ENCODE results near the gene CLTA. TPM values are rescaled to one million over a fixed set of nuclear protein-coding genes. Genes with fewer than 3 reads are reported as not detected.

CLTA gene
- polyA plus RNA-seq (2013, experiment 1 of 2), result 250 TPM
- polyA plus RNA-seq (2013, experiment 2 of 2), result 248 TPM

GRCh38 chr9:36190388-36191289 is at the start of gene CLTA:
CLTA (plus strand) TSS chr9:36190921; CDS start chr9:36191057, 136 bp downstream.
- no peak within 1 kb of the TSS for H2BK120ac ChIP-seq (ENCODE audit: low read depth, low read length)
- H3K23ac ChIP-seq (ENCODE audit: low read length), result peak within 1 kb of the TSS; percentile 53
- peak; percentile 100 for DNase-seq
- H4K8ac ChIP-seq (ENCODE audit: low read depth, low read length), result peak within 1 kb of the TSS; percentile 82
- peak within 1 kb of the TSS; percentile 95 for H3K4ac ChIP-seq (ENCODE audit: low read depth, low read length)
- H3K27ac ChIP-seq (ENCODE audit: low read depth, low read length), result peak within 1 kb of the TSS; percentile 85
- H3K36me3 ChIP-seq (ENCODE audit: control insufficient read depth, insufficient read depth, low read length), result peaks cover 2% of the 10 kb centered on the region
- peaks cover 40% of the 10 kb centered on the region for H3K79me2 ChIP-seq (ENCODE audit: control insufficient read depth, insufficient read depth, low read length)
- peak within 1 kb of the TSS; percentile 90 for H3K56ac ChIP-seq (ENCODE audit: low read length)
- peak within 1 kb of the TSS; percentile 90 for H3K9ac ChIP-seq (ENCODE audit: low read length)
- H2AK5ac ChIP-seq (ENCODE audit: low read length), result no peak within 1 kb of the TSS
- no peaks in the 10 kb centered on the region for H3K27me3 ChIP-seq (ENCODE audit: insufficient read depth, low read length, poor library complexity)
- H3K4me2 ChIP-seq (ENCODE audit: low read length), result peak within 1 kb of the TSS; percentile 39
- peaks cover 21% of the 10 kb centered on the region for H3K4me1 ChIP-seq (ENCODE audit: control insufficient read depth, low read depth, low read length)
- no peak within 1 kb of the TSS for H4K5ac ChIP-seq (ENCODE audit: low read length)
- WGBS (ENCODE audit: extremely low coverage, insufficient coverage, low lambda C conversion rate), result no CpG with 5 or more reads among the region's 68 CpGs
- peak within 1 kb of the TSS; percentile 91 for H3K4me3 ChIP-seq (ENCODE audit: low read length)
- H3K18ac ChIP-seq (ENCODE audit: low read length), result peak within 1 kb of the TSS; percentile 94
- peak within 1 kb of the TSS; percentile 86 for H2BK15ac ChIP-seq (replicated peaks; ENCODE audit: low read depth)
- peak within 1 kb of the TSS; percentile 53 for H2BK5ac ChIP-seq (ENCODE audit: low read length)
- peaks cover 11% of the 10 kb centered on the region for H3K79me1 ChIP-seq (ENCODE audit: low read length)

GRCh38 chr9:36141288-36141687 is 49.4 kb upstream of the CLTA start:
- H3K79me1 ChIP-seq (ENCODE audit: low read length), result peaks cover 7% of the 10 kb centered on the region
- no peak overlapping the region for H4K5ac ChIP-seq (ENCODE audit: low read length)
- H3K9ac ChIP-seq (ENCODE audit: low read length), result no peak overlapping the region
- no peak overlapping the region for H2BK5ac ChIP-seq (ENCODE audit: low read length)
- H3K56ac ChIP-seq (ENCODE audit: low read length), result no peak overlapping the region
- no peak overlapping the region for H3K4me3 ChIP-seq (ENCODE audit: low read length)
- H3K4me1 ChIP-seq (ENCODE audit: control insufficient read depth, low read depth, low read length), result peaks cover 5% of the 10 kb centered on the region
- H3K4ac ChIP-seq (ENCODE audit: low read depth, low read length), result no peak overlapping the region
- H3K4me2 ChIP-seq (ENCODE audit: low read length), result no peak overlapping the region
- no CpG with 5 or more reads among the region's 4 CpGs for WGBS (ENCODE audit: extremely low coverage, insufficient coverage, low lambda C conversion rate)
- no peak overlapping the region for H2BK15ac ChIP-seq (replicated peaks; ENCODE audit: low read depth)
- H4K8ac ChIP-seq (ENCODE audit: low read depth, low read length), result no peak overlapping the region
- H3K18ac ChIP-seq (ENCODE audit: low read length), result no peak overlapping the region
- H3K27ac ChIP-seq (ENCODE audit: low read depth, low read length), result no peak overlapping the region
- peak; percentile 69 for DNase-seq
- peaks cover 3% of the 10 kb centered on the region for H3K27me3 ChIP-seq (ENCODE audit: insufficient read depth, low read length, poor library complexity)
- no peak overlapping the region for H3K23ac ChIP-seq (ENCODE audit: low read length)
- no peaks in the 10 kb centered on the region for H3K36me3 ChIP-seq (ENCODE audit: control insufficient read depth, insufficient read depth, low read length)
- H2BK120ac ChIP-seq (ENCODE audit: low read depth, low read length), result no peak overlapping the region
- H2AK5ac ChIP-seq (ENCODE audit: low read length), result no peak overlapping the region
- H3K79me2 ChIP-seq (ENCODE audit: control insufficient read depth, insufficient read depth, low read length), result peaks cover 3% of the 10 kb centered on the region

DNA sequence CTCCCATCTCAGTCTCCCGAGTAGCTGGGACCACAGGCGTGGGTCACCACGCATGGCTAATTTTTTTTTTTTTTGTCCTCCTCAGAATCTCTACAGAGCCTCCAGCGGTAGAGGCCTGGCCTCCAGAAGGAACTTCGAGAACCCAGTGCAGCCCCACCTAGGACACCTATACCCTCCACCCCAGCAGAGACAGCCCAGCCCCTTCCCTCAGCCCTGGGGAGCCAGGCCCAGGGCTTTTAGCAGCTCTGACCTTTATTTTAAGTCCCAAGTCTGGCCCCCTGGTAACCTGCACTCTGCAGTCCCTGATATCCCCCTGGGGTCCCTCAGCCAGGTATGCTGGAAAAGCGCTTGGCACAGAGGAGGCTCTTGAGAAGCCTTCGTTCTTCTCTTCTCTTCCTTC is 49.0 kb upstream of the CLTA start:
- H3K18ac ChIP-seq (ENCODE audit: low read length), result no peak overlapping the region
- no peak overlapping the region for H4K8ac ChIP-seq (ENCODE audit: low read depth, low read length)
- H3K23ac ChIP-seq (ENCODE audit: low read length), result no peak overlapping the region
- H2BK5ac ChIP-seq (ENCODE audit: low read length), result no peak overlapping the region
- DNase-seq, result no peak
- WGBS (ENCODE audit: extremely low coverage, insufficient coverage, low lambda C conversion rate), result no CpG with 5 or more reads among the region's 7 CpGs
- peaks cover 3% of the 10 kb centered on the region for H3K79me2 ChIP-seq (ENCODE audit: control insufficient read depth, insufficient read depth, low read length)
- no peaks in the 10 kb centered on the region for H3K36me3 ChIP-seq (ENCODE audit: control insufficient read depth, insufficient read depth, low read length)
- H3K27me3 ChIP-seq (ENCODE audit: insufficient read depth, low read length, poor library complexity), result peaks cover 3% of the 10 kb centered on the region
- no peak overlapping the region for H3K4ac ChIP-seq (ENCODE audit: low read depth, low read length)
- H3K9ac ChIP-seq (ENCODE audit: low read length), result no peak overlapping the region
- no peak overlapping the region for H2BK15ac ChIP-seq (replicated peaks; ENCODE audit: low read depth)
- H2BK120ac ChIP-seq (ENCODE audit: low read depth, low read length), result no peak overlapping the region
- H3K4me3 ChIP-seq (ENCODE audit: low read length), result no peak overlapping the region
- H2AK5ac ChIP-seq (ENCODE audit: low read length), result no peak overlapping the region
- no peak overlapping the region for H4K5ac ChIP-seq (ENCODE audit: low read length)
- no peak overlapping the region for H3K27ac ChIP-seq (ENCODE audit: low read depth, low read length)
- peaks cover 5% of the 10 kb centered on the region for H3K4me1 ChIP-seq (ENCODE audit: control insufficient read depth, low read depth, low read length)
- H3K79me1 ChIP-seq (ENCODE audit: low read length), result peaks cover 7% of the 10 kb centered on the region
- no peak overlapping the region for H3K56ac ChIP-seq (ENCODE audit: low read length)
- H3K4me2 ChIP-seq (ENCODE audit: low read length), result no peak overlapping the region

GRCh38 chr9:36142510-36143244 is 48.0 kb upstream of the CLTA start:
- Histone ChIP-seq H2AK5ac (ENCODE audit: low read length) (no peak overlapping the region), H3K23ac (ENCODE audit: low read length) (no peak overlapping the region), H3K9ac (ENCODE audit: low read length) (no peak overlapping the region), H2BK15ac (replicated peaks; ENCODE audit: low read depth) (no peak overlapping the region), H3K27me3 (ENCODE audit: insufficient read depth, low read length, poor library complexity) (peaks cover 1% of the 10 kb centered on the region), H3K36me3 (ENCODE audit: control insufficient read depth, insufficient read depth, low read length) (no peaks in the 10 kb centered on the region), H3K4me3 (ENCODE audit: low read length) (no peak overlapping the region), H4K5ac (ENCODE audit: low read length) (no peak overlapping the region), H3K4me2 (ENCODE audit: low read length) (no peak overlapping the region), H3K27ac (ENCODE audit: low read depth, low read length) (no peak overlapping the region), H3K4me1 (ENCODE audit: control insufficient read depth, low read depth, low read length) (peaks cover 4% of the 10 kb centered on the region), H2BK5ac (ENCODE audit: low read length) (no peak overlapping the region), H4K8ac (ENCODE audit: low read depth, low read length) (no peak overlapping the region), H3K18ac (ENCODE audit: low read length) (no peak overlapping the region), H3K4ac (ENCODE audit: low read depth, low read length) (no peak overlapping the region), H3K79me1 (ENCODE audit: low read length) (peaks cover 7% of the 10 kb centered on the region), H3K79me2 (ENCODE audit: control insufficient read depth, insufficient read depth, low read length) (peaks cover 3% of the 10 kb centered on the region), H2BK120ac (ENCODE audit: low read depth, low read length) (no peak overlapping the region), H3K56ac (ENCODE audit: low read length) (peak overlapping the region; percentile 43)
- no CpG with 5 or more reads among the region's 12 CpGs for WGBS (ENCODE audit: extremely low coverage, insufficient coverage, low lambda C conversion rate)
- DNase-seq, result no peak

DNA sequence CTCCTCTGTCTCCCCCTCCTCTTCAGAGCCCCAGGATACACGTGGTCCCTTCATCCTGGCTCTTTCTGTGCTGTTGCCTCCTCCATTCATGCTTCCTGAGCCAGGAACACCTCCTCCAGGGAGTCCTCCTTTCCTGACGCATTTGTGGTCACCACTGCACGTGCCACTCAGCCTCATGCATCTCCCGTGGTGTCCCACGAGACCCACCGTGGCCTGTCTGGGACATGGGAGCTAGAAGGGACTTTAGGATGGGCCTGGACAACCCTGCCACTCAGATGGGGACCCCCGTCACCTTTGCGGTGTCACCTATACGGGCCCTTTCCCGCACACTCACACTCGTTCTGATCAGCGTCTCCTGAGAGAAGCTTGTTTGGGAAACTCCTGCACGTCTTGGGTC is 47.5 kb upstream of the CLTA start:
- Histone ChIP-seq H3K4me3 (ENCODE audit: low read length) (no peak overlapping the region), H3K56ac (ENCODE audit: low read length) (peak overlapping the region; percentile 22), H2BK120ac (ENCODE audit: low read depth, low read length) (no peak overlapping the region), H4K8ac (ENCODE audit: low read depth, low read length) (no peak overlapping the region), H3K36me3 (ENCODE audit: control insufficient read depth, insufficient read depth, low read length) (no peaks in the 10 kb centered on the region), H3K4ac (ENCODE audit: low read depth, low read length) (no peak overlapping the region), H4K5ac (ENCODE audit: low read length) (no peak overlapping the region), H3K18ac (ENCODE audit: low read length) (no peak overlapping the region), H3K23ac (ENCODE audit: low read length) (no peak overlapping the region), H2BK5ac (ENCODE audit: low read length) (no peak overlapping the region), H3K27me3 (ENCODE audit: insufficient read depth, low read length, poor library complexity) (no peaks in the 10 kb centered on the region), H3K4me2 (ENCODE audit: low read length) (no peak overlapping the region), H3K79me1 (ENCODE audit: low read length) (peaks cover 5% of the 10 kb centered on the region), H3K9ac (ENCODE audit: low read length) (no peak overlapping the region), H2AK5ac (ENCODE audit: low read length) (no peak overlapping the region), H2BK15ac (replicated peaks; ENCODE audit: low read depth) (no peak overlapping the region), H3K4me1 (ENCODE audit: control insufficient read depth, low read depth, low read length) (peaks cover 2% of the 10 kb centered on the region), H3K27ac (ENCODE audit: low read depth, low read length) (no peak overlapping the region), H3K79me2 (ENCODE audit: control insufficient read depth, insufficient read depth, low read length) (peaks cover 3% of the 10 kb centered on the region)
- no CpG with 5 or more reads among the region's 13 CpGs for WGBS (ENCODE audit: extremely low coverage, insufficient coverage, low lambda C conversion rate)
- DNase-seq, result no peak
